ELF-1 (cell line): Measurements from ENCODE around the gene KLF13.

Experiments used
- DNase-seq: peaks from one replicate; pipeline ENCODE4 v3.0.0-alpha.2; 2016; ENCODE audit warnings: low read depth, low spot score

KLF13 gene

DNA sequence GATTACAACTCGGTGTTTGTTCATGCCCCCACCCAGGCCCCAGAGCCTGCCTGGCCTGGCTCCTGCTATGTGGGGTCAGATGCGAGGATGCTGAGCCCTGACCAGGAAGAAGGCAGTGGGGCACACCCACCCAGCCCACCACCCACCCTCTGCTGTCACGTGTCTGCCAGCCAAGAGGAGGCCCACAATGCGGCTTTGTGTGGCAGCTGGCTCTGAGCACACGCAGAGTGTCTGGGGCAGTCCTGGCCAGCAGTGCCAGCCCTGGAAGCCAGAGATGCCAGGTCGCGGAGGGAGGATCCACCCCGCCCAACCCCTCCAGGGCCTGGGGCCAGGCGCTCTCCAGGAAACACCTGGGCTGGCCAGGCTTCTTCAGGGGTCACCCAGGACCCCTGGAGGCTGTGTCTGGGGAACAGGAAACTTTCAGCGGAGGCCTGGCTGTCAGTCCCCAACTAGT lies 26.4 kb upstream of the KLF13 start:
- no peak for DNase-seq

DNA sequence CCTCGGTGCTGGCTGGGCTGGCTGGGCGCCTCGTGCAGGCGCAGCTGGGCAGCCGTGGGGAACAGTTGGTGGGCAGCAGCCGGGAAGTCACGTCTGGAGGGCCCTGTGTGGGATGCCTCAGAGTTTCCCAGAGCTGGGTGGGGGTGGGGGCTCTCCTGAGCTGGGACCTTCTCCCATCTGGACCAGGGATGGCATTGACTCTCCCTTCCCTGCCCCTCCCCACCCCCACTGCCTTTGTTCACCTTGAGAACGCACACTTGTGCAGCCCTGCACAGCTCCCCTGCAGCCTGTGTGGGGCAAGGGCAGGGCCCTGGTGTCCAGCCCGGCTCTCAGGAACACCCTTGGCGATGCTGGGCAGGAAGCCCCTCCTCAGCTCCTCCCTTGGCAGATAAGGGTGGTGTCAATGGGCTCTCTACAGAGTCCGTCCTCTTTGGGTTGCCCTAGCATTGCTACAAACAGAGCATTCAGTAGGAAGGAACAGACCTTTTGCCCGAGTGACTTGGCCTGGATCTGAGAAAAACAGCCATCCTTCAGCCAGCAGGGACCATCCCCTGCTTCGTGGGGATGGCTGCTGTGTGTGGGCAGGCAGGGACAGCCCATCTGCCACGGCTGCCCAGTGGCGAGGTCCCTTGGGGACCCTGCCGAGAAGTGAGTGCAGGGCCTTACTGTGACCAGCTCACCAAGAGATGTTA lies 25.5 kb upstream of the KLF13 start:
- no peak for DNase-seq

DNA sequence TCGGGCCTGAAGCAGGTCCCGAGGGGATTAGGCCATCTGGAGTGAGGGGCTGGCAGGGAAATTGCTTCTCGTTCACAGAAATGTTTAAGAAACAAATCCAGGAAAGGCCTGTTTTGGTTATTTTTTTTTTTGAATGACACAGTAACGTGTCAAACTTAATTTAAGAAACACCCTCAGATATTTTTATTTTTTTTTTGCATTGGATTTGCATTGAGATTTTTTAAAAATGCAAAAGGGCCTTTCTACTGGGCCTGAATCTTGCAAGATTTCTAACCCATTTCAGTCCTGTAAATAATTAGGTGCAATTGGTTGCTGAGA lies 25.0 kb upstream of the KLF13 start:
- no peak for DNase-seq

DNA sequence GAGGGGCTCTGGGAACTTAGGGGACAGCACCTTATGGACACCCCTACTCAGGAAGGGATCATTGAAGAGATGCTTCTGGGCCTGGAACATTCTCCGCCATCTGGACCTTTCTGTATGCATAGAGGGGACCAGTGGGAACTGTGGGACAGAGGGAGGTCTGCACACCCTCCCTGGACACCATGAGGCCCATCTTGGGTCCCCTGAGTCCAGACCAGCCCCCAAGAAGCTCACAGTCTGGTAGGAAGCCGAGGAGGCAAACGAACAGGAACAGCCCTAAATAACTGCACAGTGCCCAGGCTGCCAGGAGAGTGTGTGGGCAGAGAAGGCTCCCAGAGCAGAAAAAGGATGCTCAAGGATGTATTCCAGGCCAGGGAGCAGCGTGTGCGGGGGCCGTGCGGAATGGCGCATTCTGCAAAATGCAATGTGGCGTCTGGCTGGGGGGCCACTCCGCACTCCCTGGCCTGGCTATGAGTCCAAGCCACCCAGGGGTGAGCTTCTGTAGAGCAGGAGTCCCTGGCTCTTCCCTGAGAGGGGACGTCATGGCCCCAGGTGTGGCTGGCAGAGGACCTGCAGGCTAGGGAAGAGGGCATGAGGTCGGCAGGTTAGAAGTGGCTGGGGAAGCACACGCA lies 24.5 kb upstream of the KLF13 start:
- DNase-seq: no peak

DNA sequence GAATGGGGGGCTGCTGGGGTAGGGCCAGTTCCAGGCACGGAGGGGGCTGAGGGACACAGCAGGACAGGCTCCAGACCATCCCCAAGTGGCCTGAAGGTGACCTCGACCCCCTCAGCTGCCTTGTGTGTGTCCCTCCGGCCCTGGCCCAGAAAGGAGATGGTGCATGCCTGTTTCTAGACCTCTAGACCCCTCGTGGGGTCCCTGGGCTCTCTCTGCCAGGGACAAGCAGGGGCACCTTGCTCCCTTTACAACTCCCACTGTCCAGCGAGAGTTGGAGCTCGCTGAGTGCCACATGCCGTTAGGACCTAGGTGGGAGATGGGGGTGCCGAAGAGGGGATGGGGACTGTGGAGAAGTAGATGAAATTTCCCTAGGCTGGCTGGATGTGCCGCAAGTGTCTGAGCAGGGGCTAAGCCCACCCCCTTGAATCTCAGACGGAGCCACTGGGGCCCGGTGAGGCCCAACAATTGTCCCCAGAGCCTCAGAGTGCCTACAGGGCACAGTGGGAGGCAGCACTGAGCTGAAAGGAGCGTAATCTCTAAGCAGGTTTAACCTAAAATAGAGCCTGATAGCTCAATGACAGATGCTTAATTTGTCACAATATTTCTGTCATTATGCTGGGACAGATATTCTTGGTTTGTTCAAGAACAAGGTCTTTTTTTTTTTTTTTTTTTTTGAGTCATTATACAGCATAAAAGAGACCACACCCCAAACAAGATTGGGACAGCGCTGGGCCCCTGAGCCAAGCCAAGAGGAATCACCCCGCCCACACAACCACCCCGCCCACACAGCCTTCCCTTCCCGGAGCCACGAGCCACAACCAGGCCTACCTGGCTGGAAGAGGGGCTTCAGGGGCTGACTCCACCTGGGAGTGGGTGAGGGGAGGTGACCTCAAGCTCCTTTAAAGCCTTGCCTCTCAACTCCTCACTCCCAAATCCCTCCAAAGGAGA lies 23.6 kb upstream of the KLF13 start:
- peak; percentile 40 for DNase-seq

DNA sequence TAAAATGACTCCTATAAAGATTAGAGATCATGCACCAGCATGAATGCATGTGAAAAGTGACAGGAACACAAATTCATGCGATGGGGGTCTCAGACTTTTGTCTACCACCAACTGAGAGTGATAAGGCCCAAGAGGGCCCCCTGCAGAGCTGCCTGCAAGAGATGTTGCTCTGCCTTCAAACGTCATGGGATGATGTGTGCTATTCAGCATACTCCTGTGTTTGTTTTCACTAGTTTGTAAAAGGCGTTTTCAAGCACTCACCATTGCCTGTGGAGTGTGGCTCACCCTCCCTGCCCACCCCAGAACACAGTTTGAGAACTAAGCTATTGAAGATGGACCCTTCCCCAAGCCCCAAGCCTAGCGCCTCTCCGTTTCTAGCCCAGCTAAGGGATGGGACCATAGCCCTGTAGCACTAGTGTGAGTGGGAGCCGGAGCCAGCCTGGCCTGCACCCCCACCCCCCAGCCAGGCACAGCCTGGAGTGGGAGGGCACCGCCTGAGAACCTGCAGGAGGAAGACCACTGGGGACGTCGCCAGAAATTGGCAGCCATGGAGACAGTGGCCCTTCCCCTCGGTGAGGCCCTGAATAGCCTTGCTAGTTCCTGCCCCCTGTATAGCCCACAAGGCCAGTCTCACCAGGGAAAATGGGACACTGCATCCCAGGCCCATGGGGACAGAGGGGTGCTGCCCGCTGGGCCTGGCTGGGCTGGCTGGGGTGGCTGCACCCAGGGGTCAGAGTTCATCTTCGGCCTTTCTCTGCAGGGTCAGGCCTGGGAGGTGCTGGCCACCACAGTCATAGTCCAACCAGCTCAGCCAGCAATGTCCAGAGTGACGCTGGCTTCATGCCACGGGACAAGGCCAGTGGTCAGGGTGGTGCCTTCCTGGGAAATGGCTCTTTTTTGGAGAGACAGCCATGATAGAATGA lies 22.6 kb upstream of the KLF13 start:
- no peak for DNase-seq

DNA sequence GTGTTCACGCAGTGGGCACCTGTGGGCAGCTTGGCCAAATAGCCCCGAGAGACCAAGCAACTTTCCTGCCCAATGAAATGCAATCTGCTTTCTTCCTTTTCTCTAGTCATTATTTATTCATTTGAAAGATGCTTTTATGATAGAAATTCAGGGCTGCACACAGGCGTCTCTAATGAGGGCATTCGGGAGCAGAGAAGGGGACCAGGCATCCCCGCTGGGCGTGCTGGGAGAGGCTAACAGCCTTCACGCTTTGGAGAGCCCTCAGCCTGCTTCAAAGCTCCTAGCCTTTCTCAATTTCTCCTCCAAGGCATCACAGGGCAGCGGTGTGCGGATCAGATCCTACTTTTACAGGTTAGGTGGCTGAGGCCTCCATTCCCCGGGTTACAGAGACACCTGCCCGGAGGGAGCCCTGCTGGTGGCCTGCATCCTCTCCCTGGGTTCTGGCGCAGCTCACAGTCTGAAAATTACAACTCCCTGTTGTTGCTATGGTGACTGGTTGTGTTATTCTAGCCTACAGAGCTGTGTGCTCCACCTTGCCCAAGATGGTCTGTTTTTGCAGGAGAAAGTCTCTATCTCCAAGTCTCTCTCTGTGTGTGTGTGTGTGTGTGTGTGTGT lies 21.8 kb upstream of the KLF13 start:
- peak; percentile 61 for DNase-seq

DNA sequence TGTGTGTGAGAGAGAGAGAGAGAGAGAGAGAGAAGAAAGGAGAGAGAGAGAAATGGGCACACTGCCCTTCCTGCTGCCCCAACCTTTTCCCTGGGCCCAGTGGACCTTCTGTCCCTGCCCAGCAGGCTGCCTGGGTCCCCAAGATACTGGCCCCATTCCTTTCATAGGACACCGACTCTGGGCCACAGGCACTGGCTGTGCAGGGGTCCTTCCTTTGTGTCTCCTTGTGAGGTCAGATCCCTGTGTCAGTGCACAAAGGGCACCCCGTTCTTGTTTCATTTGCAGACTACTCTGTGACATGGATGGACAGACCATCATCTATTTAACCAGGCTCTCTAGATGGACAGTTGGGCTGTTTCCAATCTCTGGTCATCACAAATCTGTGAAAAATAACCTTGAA lies 21.3 kb upstream of the KLF13 start:
- no peak for DNase-seq

DNA sequence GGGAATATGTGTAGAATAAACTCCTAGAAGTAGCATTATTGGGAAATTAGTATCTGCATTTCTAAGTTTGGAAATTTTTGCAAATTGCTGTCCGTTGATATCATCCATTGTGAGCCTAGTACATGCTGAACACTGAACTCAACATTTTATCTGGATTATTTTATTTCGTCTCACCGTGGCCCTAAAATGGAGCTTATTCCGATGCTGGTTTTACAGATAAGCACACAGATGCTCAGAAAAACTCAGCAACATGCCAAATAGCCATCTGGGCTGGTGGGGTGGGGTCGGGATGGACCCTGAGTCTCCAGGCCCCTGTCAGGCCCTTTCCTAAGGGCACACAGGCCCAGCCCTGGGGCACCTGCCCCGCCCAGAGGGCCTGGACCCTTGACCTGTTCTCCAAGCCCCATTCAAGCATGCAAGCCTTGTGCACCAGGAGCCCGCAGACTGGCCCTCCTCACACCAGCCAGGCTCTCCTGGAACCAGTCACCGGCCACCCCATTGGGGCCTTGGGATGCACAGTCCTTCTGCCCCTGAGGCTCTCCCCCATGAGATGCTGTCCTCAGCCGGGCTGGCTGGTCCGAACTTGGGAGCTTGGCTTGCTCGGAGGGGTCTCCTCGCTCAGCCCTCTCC lies 20.7 kb upstream of the KLF13 start:
- no peak for DNase-seq

DNA sequence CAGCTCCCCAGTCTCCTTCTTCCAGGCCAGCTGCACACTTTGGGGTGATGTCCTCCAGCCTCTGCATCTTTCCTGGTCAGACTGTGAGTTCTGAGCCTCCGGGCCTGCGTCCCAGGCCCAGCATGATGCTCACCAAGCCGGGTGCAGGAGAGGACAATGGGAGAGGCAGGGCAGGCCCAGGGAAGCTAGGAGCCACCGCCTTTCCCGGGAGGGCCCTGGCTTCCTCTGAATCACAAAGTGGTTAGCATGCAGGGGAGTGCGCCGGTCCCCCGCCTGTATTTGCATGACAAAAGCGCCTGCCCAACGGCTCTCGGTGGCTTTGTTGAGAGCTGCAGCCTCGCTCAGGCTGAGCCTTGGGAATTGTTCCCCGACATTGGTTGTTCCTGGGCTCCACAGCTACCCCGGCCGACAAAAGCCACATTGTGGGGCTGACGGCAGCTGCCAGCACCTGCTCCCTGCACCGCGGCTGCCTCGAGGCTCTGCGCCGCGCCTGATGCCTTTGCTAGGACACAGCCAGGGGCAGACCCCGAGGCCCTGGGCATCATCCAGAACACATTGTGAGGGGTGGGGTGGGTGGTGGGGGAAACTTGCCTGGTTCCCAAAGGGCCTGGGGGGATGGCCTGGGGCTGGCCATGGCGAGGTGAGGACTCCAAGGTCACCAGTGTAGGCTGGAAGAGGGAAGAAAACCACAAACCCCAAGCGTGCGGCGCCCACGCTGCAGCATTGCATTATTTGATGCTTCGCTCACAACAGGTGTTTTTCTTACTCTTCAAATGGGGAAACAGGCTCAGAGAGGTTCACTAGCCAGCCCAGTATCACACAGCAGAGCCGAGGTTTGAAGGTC lies 20.0 kb upstream of the KLF13 start:
- DNase-seq: peak; percentile 97

DNA sequence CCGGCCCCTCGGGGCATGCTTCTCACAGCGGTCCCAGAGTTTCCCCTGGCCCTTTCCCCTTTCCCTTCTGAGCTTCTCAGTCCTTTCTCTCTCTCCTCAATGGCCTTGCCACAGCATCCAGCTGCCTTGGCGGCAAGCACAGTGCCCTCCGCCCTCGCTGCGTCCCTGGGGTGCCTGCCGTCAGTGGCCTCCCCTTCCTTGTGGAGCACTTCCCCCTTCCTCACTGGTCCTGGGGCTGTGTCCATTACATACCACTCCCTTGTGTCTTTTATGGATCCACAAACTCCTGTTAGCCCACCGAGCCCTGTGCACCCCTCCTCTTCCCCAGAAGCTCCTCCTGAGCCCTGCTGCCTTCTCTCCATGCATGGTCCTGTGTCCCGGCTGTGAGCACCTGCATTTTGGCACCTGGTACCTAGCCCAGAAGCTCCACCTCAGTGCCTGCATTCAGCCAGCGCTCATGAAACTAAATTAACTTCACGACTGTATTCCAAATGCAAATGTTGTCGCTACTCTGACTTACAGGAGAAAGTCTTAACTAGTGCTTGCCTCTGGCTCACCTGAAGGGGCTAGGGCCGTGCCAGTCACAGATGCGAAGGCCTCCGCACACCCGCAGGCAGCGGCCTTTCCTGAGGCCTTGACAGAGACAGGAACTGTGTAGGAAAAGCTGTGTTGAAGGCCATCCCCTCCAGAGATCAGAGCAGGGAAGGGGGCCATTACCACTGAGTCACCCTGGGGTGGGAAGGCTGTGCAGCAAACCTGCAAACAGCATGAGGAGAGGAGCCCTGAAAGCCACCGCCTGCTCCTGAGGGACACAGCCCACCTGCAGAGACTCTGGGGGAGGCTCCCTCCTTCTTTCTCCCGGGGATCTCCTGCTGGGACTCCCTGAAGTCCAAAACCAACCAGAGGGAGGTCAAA lies 19.1 kb upstream of the KLF13 start:
- DNase-seq: peak; percentile 34

DNA sequence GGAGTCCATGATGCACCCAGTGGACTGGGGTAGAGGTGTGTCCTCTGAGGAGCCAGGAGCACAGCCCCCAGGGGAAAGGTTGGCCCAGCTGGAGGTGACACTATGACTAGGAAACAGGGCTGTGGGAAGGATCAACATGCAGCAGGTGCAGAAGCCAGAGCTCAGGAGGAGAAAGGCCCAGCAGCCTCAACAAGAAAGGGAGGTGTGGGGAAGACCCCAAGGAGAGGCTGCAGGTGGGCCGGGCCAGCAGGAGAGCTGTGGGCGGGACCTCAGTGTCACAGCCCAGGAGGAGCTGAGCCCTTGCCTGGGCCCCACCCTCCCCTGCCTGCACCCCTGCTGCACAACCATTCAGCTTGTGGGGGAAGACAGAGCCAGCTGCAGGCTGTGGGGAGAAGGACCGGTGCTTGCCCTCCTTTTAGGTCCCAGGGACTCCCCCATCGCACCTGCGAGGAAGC lies 18.4 kb upstream of the KLF13 start:
- no peak for DNase-seq

DNA sequence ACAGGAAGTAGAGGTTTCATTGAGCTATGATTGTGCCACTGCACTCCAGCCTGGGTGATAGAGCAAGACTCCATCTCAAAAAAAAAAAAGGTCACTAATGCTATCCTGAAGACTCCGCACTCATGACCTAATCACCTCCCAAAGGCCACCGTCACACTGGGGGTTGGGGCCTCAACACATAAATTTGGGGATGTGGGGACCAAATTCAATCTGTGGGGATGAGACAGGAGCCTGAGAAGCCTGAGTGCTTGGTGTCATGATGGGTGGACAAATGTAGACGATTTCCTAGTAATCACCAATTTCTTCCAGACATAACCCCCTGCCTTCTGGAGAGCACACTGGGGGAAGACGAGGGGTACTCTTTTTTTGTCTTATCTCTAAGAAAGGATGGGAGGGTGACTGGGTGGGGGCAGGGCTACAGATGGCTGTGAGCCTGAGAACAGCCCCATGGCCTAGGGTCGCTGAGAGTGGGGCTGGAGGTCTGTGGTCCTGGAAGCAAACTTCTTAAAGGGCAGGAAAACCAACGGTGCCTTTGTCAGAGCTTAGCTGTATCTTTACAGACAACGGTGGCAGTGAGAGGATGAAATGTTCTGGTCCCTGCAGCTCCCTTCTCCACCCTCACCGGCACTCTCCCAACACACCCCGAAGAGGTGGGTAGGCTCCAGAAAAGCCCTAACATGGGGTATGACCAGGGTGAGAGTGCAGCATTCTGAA lies 16.6 kb upstream of the KLF13 start:
- no peak for DNase-seq

DNA sequence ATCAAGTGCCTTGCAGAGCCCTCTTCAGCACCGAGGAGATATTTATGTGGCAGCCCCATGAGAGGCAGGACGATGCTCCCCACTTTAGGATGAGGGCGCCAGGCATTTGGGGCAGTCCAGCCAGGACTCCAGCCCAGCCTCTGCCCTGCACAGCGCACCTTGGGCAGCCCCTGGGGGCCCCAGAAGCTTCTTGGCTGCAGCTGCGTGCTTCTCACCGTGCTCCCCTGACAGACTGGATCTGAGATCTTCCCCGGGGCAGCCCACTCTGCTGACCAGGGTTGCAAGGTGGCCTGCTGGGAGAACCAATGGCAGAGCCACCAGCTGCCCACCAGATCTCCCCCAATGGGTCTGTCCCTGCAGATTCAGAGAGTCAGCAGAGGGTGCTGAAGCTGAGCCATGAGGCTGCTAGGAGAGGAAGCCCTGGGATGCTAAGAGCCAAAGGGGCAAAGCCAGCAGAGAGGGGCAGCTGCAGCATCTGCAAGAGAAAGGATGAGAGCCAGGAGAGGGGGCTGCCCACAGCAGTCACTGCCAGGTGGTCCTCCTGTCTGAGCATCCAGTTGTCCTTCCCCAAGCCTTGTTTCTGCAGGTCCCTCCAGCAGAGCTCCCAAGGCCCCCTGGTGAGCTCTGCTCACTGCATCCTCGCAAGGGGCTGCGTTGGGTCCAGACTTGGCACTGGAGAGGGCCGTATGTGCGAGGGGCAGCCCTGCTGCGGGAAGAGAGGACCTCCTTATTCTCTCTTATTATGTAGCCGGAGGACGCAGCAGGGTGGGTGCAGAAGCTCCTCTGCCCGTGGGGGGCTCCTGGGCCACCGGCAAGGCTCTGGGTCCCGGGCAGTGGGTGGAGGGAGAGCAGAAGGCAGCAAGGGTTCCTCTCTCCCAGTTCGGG lies 14.7 kb upstream of the KLF13 start:
- no peak for DNase-seq

DNA sequence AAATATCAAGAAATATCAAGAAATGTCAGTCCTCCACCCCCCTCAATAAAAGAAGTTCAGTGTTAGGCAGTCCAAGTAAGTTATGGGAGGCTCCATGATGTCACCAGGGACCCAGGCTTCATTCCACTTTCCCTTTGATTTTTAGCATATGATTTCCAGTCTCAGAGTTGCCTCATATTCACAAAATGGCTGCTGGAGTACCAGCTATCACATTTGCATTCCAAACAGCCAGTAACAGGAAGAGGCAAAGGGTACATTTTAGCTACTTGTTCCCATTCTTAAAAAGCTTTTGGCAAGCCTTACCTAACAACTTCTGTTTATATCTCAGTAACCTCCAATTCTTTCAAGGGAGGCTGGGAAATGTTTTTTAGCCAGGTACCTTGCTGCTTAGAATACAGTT lies 13.4 kb upstream of the KLF13 start:
- DNase-seq: no peak

DNA sequence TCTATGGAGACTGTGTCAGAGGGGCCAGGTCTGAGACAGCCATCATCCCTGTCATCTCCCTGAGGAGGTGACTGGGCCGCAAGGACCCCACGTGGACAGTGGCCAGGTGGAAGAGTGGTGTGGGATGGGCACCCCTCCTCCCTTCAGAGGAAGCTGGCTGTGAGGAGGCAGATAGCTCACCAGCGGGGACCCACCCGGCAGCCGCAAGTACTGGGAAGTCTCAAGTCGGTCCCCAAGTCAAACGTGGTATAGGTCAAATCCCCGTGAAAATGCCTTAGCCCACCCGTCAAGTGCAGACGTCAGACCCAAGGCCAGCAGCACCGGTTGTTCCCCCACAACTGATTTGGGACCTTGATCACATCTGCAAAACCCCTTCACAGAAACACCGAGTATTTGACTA lies 12.3 kb upstream of the KLF13 start:
- DNase-seq: no peak
